Stimulated activated CD8-positive, alpha-beta memory T cell treated with anti-CD3 and anti-CD28 coated beads, Interleukin-7, amount 100 ng/mL, for 24 hours (primary cell): ENCODE measurements around the gene CGREF1.

Experiments
- DNase-seq: peaks from one replicate; pipeline ENCODE4 v3.0.0-alpha.2; 2020; ENCODE audit warnings: low read depth

Gene CGREF1

DNA sequence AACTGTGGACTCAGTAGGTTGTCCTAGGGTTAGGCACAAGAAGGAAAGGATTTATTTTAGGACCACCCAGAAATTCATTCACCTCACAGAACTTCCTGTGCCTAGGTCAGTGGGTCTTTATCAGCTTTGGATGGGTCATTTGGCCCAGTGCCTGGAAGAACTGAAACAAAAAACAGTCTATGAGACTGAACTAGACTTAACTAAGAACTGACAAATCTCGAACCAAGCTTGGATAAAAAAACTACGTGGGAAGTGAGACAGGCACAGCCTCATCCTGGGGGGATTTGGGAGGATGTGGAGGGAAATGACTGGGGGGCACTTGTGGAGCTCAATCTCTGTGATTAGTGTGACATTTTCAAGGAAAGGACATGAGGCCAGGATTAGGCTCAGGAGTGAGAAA is 45.1 kb downstream of the CGREF1 start:
- no peak for DNase-seq

DNA sequence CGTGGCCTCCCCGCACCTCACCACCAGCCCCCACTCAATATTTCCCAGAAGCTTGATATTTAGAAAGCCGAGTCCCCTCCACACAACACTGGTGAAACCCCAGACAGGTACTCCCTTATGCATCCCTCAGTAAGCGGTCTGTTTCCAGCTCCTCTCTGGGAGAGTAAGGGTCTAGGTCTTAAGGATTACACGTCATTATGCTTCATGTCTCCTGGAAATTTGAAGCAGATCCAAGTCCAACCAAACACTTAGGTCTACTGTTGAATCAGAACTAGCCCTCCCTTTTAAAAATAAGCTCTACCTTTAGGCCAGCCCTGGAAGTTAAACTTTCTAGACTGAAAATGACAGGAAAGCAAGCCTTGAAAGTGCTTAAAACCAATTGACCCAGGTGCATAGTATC is 46.0 kb downstream of the CGREF1 start:
- DNase-seq: no peak

DNA sequence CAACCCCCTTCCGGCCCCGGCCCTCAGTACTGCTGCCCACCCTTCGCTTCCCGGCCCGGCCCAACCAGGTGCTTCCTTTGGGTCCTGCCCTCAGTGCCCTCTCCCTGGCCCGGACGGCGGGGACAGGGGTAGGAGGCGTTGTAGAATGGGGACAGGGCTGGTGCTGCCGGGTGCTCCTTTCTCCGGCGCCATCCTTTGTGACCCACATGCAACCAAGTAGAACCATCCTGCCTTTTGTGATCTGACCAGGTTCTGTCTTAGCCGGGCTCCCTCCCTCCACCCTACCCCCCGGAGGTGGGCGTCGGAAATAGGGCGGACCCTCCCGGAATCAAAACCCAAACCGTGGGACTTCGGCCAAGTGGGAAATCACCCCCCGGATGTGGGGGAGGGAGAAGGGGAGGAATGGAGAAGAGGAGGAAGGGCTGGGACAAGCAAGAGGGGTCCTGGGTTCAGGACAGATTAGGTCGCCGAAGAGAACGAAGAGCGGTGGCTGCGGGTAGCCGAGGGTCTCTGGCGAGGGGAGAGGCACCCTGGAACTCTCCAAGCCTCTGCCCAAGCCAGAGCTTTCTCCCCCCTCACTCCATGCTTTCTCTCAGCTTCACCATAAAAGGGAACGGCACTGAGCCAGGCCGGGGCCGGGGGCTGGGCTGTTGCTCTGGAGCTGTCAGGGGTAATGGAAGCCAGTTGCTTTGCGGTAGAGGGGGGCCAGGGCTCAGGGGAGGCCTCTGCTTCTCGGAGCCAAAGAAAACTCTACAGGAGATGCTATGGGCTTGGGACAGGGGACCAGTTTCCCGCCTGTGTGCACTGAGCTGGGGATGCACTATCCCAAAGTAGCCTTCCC is 46.7 kb downstream of the CGREF1 start:
- no peak for DNase-seq

DNA sequence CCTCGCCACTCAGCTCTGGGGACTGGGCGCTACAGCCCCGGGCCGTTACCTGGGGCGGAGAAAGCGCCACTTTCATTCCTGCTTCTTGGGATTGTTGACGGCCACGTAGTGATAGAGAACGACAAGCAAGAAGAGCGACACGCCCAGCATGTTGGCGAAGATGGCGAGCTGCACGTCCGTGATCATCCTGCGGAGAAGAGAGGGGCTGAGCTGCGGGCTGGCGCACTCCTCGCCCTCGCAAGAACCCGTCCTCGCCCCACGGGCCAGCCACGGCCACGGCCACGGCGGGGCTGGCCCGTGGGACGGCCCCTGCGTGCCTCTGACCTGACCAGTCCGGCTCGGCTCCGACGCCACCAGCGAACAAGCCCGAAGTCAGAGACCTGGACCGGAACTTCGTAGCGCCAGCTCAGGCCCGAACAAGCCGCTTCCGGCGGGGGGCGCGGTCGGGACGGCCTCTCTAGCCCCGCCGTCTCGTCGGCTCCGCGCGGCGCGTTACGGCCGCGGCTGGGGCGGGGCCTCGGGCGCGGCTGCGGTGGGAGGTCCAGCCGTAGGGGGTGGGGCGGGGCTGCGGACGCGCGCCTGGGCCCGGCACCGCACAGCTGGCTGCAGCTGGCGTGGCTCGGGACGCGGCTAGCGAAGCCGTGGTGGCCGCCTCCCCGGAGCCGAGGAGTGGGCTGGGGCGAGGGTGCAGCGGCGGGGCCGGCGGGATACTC is 47.5 kb downstream of the CGREF1 start, which contains the start of gene OST4:
Gene OST4, minus strand, starts transcription at position 378 of the 713 bp plus-strand sequence.
- DNase-seq: peak; percentile 80

DNA sequence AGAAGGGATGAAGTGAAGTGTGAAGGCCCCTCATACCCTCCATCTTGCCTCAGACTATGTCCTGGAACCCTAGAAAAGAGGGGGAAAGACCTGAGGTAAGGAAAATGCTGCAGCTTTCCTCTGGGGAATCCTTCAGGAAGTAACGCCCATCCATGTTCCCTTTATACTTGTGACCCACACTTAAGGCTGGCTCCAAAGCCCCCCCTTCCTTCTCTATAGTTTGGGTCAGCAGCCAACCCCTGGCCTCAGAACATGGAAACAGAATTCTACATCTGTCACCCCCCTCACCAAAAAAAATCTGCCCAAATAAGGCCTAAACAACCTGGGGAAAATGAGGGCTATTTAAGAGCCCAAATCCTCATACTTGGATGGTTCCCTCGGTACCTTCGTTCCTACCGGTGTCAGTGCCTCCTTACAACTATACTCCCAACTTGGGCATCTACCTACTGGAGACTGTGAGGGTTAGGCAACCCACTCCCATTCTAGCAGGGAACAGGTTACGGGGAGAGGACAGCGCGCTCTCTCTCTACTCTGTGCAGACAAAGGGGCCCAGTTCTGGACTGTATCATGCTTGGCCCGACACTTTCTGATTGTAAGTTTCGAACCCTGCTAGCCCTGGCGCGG is 48.2 kb downstream of the CGREF1 start:
- DNase-seq: no peak

DNA sequence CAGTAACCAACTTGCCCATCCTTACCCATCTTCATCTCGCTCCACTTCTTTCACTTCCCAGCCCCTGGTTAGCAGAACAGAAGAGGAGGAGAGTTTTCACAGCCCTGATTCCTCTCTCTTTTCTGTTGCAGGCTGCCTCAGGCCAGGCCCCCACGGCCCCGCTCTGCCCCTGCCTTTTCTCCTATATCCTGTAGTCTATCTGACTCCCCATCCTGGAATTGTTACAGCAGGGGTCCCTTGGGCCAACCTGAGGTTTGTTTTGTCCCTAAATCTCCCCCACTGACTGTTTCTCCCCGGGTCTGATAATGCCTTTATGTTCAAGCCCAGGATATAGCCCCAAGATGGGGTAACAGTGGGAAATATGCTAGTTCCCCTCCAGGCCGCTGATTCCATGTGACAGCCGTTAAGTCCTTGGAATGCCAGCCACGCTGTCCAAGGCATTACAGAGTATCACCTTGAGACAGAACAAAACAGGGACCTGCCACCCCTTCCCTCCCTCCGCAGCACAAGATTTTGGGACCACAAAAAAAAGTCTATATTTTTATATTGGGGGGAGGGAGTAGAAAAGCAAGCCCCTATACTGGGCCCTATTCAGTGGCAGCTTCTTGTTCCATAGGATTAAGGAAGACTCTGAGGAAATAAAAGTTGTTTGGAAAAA is 48.8 kb downstream of the CGREF1 start:
- no peak for DNase-seq

DNA sequence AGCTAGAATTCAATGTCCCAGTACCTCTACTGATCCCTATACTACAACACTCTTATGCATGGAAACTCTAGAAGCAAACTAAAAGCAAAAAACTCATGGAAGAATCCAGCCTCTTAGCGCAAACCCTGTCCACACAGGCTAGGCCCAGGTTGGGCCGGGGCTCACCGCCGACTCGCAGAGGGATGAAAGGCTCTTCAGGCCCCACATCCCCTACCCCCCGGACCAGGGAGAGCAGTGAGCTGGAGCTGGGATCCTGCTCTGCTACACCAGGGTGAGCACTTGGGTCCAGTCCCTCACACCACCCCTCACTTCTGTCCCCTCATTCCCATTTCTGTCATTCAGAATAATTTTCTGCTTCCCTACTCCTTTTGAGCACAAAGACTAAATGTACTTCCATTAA is 49.5 kb downstream of the CGREF1 start:
- no peak for DNase-seq

DNA sequence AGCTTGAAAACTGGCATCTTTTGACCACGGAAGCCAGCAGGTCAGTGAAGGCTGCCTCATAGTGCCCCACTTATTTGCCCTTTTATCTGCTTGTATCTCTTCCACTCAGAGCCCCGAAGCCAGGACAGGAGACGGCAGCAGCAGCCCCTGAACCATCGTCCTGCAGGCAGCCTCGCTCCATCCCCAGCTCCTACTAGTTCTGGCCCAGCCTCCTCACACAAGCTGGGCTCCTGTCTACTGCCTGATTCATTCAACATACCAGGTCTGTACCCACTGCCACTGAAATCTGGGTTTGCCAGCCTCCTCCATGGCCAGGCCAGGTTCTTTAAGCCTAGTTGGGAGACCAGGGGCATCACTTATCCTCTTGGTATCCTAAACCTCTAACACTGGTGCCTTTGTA is 51.5 kb downstream of the CGREF1 start:
- DNase-seq: no peak

DNA sequence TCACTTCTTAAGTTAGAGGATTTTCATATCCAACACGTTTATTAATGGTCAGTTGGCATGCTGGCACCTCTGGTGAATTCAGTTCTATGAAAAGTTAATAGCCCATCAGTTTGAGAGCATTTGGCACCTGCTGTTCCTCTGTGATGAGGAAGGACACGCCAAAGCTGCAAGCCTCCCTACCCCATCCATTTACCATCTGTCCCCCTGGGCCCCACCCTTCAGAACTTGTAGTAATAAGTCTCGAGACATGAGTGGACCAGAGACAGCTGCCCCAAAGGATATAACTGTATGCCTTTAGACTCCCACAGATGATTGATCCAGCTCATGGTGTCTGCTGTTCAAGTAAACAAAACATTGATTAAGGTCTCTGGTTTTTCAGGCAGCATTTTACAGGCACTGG is 53.8 kb downstream of the CGREF1 start:
- no peak for DNase-seq

DNA sequence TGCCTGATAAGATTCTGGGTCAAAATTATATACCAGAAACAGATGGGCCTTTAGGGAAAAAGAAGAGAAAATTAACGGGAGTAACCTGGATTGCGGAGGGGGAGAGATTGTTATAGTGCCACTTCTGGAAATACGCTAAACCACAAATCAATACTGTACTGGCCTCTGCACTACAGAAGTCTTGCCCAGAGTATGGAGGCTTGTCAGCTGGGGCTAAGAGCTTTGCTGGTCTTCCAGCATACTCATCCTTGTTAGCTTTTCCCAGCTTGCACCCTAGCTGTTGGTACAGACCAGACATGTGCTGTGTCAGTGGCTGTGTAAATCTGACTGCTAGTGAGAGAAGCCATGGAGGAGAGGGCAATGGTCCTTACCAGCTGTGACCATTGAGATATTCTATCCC is 58.6 kb downstream of the CGREF1 start:
- no peak for DNase-seq

DNA sequence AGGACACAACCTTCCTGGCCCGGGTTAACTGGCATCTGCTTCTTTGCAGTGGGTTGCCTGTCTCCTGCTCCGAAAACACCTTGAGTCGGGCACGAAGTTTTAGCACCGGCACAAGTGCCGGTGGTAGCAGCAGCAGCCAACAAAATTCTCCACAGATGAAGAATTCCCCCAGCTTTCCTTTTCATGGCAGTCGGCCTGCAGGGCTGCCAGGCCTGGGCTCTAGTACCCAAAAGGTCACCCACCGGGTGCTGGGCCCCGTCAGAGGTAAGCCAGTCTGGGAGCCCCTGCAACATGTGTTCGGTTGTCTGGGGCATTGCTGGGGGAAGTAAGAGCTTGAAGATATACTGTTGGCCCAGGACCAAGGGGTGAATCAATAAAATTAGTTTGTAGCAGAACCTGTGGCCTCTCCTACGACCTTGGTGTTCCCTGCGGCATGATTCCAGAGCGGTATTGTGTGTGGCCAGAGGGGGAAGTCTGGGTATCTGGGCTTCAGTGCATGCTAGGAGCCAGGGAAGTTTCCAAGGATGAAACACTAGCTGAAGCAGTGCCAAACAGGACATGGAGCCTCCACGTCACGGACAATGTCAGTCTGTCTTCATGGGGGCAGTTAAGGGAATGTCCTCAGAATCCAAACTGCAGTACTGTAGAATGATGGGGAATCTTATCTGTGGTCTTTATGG is 59.6 kb downstream of the CGREF1 start:
- DNase-seq: no peak

DNA sequence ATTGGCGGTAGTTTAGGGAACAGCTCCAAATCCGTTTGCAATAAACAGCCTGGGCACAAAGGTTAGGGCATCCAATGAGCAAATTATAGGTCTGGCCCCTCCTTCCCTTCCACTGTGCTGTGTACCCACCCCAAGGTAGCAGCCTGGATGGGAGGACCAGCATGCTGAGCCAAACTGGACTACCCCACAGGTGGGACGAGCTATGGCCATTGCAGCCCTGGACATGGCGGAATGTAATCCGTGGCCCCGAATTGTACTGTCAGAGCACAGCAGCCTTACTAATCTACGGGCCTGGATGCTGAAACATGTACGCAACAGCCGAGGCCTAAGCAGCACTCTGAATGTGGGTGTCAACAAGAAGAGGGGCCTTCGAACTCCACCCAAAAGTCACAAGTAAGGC is 60.7 kb downstream of the CGREF1 start:
- DNase-seq: no peak

DNA sequence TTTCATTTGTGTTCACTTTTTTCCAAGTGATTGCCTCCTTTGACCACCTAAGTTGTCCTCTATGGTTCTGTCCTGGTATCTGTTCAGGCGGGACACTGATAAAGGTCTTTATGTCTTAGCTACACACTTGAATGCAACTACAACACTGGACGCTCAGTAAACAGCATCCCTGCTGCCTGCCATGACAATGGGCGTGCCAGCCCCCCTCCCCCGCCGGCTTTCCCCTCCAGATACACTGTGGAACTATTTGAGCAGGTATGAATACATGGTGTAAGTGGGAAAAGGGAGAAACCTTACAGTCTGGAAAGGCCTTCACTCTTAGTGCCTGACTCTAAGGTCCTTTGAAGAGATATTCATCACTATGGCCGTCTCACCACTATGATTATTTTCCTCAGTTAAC is 61.7 kb downstream of the CGREF1 start:
- DNase-seq: no peak

DNA sequence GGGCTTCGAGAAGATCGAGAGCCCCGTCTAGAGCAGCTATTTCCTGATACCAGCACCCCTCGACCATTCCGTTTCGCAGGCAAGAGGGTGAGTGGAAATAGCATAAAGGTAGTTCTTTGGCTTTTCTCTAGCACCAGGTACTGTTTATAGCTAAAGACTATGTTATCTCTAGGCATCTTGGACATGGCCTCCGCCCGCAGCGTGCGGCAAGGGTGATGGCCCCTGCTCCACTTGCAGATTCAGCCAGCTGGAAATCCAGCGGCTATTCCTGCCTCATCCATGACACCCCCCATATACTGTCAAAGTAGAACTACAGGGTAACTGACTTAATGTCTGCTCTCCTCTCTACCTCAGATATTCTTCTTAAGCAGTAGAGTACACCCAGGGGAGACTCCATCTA is 64.2 kb downstream of the CGREF1 start:
- DNase-seq: no peak

DNA sequence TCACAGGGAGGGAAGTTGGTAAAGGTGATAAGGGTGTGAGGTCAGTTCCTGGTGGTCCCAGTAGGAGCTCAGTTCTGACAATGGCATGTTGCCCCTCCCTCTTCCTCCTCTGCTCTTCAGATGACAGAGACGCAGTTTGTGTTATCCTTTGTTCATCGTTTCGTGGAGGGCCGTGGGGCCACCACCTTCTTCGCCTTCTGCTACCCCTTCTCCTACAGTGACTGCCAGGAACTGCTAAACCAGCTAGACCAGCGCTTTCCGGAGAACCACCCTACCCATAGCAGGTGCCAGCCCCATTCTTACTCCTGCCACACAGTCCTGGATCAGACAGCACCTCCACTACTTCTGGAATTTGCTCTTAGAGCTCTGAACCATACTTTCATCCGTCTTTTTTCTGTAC is 65.2 kb downstream of the CGREF1 start:
- DNase-seq: no peak

DNA sequence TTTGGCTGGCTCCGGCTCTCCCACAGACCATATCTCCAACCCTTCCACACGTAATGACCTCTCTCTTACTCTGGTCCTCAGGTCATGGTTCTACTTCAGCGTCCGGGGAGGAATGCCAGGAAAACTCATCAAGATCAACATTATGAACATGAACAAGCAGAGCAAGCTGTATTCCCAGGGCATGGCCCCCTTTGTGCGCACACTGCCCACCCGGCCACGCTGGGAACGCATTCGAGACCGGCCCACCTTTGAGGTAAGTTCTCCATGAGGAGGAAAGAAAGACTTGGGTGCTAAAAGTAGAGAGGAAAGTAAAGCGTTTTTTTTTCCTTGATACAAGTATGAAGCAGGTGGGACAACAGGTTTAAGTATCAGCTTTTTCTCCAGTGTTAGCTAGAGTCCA is 65.6 kb downstream of the CGREF1 start:
- no peak for DNase-seq

DNA sequence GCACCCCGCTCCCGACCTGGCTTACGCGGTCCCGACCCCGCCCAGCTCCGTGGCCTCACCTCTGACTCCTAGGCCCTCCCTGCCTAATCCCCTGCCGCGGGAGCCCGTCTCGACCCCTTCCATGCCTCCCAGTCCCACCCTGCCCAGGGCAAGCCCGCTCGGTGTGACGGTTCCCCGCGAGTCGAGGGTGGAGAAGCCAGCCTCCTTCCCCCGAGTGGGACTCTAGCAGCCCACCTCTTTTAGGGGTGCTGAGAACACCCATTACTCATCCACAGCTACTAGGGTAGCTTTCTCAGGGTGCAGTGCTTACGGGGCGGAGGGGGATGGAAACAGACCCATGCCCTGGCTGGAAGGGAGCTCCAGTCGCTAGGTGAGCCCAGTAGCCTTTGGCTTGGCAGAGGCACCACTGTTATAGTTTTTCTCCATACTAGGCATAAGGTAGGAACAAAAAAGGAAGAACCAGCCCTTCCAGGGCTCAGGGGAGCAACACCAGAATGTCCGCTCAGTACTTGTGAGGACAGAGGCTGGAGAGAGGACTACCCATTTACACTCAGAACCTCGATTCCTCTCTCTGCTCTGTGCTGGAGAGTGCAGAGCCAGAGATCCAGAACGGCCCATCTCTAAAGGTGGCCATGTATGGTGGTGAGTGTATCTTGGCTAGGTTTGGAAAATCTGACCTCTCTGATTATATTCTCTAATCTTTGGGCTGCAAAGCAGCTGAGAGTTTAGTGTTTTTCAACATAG is 66.9 kb downstream of the CGREF1 start:
- no peak for DNase-seq

DNA sequence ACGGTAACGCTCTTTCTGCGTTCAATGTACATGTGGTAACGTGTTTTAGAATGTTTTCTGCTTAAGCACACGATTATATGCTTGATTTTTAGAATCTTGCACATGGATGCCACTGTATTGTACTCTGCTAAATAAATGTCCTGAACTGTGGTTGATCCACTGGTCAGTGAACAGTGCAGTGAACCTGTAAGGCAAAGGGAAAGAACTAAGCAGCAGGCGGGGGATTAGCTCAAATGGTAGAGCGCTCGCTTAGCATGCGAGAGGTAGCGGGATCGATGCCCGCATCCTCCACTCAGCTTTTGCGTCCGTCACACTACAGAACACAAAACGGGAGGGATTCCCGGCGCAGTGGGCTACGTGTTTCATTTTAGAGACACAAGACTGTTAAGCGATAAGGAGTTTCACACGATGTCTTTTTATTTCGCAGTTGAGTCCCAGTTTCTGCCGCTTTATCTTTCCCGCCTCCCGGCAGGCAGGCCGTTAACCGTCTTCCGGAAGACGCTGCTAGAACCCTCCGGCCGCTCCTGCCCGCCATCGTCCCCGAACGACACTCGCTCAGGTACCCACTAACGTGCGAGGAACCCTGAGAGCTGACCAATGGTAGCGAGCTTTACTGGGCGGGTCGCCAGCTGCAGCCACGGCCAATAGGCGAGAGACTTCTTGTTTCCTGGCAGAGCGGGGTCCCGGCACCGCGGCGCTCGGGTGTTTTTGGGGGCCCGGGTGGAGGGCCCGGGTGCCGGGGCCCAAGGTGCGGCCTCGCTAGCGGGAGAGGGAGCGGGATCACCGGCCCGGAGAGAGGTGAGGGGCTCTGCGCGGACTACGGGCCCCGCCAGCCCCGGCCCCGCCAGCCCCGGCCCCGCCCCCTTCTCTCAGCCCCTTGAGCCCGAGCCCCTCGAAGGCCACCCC is 67.7 kb downstream of the CGREF1 start, which contains the start of gene AGBL5:
Gene AGBL5, plus strand, starts transcription at position 673 of the 906 bp plus-strand sequence. CDS start 1,291 bp downstream, outside the sequence.
- peak; percentile 90 for DNase-seq
